ENCODE measurements around the gene PLCB4.

PLCB4 gene

DNA sequence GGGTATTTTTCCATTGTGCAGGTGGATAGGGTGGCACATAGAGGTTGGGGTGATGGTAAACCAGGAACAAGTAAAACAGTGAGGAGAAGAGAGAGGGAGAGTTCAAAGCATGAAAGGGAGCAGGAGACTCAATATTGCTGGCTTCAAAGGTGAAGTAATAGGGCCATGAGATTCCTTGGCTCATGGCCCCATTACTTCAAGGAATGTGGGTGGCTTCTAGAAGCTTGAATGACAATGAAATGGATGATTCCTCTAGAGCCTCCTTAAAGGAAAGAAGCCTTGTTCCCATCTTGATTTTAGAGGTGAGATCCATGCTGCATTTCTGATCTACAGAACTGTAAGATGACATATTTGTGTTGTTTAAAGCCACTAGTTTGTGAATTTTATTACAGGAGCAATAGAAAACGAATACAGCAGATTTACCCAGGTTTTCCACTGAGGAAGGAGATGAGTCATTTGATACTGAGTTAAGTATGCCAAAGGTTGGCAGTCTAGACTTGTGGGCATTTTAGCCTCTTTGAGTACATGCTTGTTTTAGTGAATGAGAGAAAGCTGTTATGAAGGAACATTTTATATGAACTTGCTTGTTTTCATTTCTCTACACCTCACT lies 110.4 kb downstream of the PLCB4 start:
- DNase-seq: peak; percentile 44

DNA sequence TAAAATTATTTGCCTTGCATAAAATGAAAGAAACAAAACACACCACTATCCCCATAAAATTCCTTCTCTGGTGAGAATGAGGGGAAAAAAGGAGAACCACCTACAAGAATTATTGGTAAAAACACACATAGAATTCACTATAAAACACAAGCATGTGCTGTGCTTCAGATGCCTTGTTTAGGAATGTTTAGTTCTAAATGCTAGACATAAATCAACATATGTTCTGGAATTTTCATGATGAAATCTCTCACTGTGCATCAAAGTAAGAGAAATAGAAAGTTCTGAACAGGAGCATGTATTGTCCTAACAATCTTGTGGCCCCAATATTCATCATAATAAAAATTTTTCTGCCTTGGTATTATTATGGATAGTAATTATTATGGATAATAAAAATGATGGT lies 111.0 kb downstream of the PLCB4 start:
- no peak for DNase-seq

GRCh38 chr20:9180481-9181257 lies 111.8 kb downstream of the PLCB4 start:
- no peak for DNase-seq

DNA sequence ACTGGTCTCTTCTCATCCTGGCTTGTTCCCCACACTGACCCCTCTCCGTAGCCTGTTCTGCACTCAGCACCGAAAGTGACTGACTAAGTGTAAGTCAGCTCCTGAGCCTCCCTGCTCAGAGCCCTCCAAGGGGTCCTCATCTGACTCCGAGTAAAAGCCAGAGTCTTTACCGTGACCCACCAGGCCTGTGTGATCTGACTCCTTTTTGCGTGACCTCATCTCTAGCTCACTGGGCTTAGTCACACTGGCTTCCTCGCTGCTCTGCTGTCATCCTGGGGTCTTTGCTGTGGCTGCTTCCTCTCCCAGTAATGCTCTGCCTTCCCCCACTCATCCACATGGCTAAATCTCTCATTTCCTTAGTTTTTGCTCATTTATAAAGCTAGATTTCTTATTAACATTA lies 116.6 kb downstream of the PLCB4 start:
- DNase-seq: peak; percentile 76

DNA sequence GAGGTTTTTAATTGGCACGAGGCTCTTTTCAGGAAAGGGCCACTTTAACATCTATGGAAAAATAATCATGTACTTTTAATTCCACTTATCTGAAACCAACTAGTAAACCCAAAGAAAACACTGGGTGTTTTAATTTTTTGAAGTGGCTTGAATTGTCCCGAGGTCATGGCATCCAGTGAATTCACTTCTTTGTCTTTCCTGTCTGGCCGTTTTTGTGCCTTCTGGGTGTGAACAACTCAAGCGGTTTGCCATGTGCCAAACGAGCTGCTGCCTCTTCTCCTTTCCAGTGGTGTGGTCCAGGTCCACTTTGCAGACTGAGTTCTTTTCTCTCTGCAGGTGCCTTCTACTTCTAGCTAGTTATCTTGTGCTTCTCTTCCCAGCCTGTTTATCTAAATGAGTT lies 117.5 kb downstream of the PLCB4 start:
- no peak for DNase-seq

GRCh38 chr20:9195031-9195430 lies 126.1 kb downstream of the PLCB4 start:
- DNase-seq: no peak

- DNase-seq: no peak
Observed at GRCh38 chr20:9196110-9196509, 127.2 kb downstream of the PLCB4 start.

DNA sequence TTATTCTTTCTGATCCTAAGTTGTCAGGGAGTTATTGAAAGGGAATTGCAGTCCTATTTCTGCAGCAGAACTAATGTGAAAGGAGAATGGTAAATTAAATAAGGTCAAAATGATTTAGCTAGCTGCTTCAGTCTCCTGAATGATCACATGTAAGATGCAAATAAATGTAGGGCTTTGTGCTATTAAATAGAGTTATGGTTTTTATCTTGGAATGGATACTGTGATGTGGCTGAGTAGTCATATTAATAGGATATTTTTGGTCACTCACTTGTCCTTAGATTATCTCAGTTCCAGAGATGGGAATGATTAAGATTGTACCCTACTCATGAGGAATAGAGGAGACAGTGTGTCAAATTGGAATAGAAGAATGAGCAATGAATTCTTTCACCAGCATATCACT lies 129.6 kb downstream of the PLCB4 start:
- no peak for DNase-seq

- DNase-seq: peak; percentile 30
Observed at GRCh38 chr20:9200196-9200595, 131.3 kb downstream of the PLCB4 start.

DNA sequence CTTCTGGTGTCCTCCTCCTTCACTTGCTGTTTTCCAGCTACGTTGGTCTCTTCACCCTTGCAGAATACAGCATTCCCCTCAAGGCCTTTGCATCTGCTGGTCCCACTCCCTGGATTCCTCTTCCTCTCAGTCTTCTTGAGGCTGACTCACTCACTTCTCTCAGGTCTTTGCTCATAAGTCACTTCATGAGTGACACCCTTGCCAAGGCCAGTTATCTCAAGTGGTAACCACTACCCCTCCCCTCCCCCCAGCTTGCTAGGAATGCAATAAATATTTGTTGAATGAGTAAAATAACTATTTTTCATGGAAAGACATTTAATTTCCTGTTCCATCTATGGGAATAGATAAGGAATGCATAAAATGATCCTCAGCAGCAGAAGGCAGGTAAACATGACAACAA lies 131.7 kb downstream of the PLCB4 start:
- peak; percentile 93 for DNase-seq

GRCh38 chr20:9202420-9203080 lies 133.7 kb downstream of the PLCB4 start:
- peak; percentile 35 for DNase-seq

- no peak for DNase-seq
Observed at GRCh38 chr20:9203081-9203447, 134.2 kb downstream of the PLCB4 start.

DNA sequence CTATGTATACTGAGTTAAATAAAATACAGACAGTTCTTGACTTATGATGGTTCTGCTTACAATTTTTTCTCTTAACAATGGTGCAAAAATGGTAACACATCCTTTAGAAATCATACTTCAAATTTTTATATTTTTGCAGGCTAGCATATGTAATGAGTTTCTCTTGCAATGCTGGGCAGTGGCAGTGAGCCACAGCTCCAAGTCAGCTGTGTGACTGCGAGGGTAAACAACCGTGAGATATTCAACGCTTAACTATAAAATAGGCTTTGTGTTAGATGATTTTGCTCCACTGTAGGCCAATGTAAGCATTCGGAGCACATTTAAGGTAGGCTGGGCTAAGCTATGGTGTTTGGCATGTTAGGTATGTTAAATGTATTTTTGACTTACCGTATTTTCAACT lies 136.1 kb downstream of the PLCB4 start:
- no peak for DNase-seq

GRCh38 chr20:9206486-9206885 lies 137.6 kb downstream of the PLCB4 start:
- DNase-seq: no peak

DNA sequence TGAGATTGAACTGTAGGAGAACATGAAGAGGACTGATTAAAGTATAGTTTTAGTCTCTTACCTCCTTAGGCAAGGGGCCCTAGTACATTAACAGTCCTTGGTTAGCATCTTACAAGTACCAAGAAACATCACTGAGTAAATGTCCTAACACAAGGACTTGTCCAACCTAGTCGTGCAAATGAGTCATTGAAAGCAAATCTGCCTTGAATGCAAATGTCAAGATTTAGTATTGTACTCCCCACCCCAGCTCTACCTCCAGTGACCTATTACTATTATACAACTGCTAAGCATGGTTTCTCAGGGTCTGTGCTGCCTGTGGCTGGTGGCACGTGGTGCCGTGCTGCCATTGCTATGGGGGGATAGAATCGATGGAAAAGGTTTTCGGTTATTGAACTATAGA lies 138.4 kb downstream of the PLCB4 start:
- no peak for DNase-seq

DNA sequence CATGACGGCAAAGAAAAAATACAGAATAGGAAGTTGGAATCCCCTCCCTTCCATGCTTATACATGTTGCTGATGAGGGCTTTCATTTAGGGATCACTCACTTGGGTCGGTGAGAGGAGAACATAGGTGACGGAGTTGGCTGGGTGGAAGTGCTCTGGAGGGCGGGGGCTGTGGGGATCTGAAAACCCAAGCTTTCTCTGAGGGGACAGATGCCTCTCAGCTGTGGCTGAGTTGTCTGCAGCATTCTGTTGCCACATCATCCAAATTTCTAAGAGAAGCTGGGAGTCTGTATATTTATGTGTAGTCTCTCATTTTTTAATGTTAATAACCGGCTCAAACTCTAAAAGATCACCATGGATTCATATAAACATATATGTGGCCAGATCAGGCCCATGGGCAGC lies 141.5 kb downstream of the PLCB4 start:
- DNase-seq: no peak

GRCh38 chr20:9211016-9211760 lies 142.3 kb downstream of the PLCB4 start:
- DNase-seq: no peak

- DNase-seq: no peak
Observed at GRCh38 chr20:9212735-9213134, 143.8 kb downstream of the PLCB4 start.

DNA sequence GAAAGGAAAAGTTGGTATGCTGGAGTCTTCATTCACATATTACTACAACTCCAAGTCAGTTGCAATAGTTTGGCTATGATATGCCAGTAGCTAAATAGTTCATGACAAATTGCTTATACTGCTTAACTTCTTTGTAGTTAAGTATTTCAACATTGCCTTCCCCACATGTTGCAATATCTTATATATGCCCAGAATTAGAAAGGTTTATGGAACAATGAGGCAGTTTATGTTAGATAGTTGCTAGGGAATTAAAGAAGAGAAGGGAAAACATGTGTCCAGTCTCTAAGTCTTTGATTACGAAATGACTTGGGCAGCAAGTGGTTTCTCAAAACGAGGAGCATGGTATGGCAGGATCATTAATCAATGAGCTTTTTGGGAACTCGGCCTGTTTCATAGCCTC lies 145.8 kb downstream of the PLCB4 start:
- DNase-seq: no peak

GRCh38 chr20:9215539-9215938 lies 146.7 kb downstream of the PLCB4 start:
- DNase-seq: no peak

DNA sequence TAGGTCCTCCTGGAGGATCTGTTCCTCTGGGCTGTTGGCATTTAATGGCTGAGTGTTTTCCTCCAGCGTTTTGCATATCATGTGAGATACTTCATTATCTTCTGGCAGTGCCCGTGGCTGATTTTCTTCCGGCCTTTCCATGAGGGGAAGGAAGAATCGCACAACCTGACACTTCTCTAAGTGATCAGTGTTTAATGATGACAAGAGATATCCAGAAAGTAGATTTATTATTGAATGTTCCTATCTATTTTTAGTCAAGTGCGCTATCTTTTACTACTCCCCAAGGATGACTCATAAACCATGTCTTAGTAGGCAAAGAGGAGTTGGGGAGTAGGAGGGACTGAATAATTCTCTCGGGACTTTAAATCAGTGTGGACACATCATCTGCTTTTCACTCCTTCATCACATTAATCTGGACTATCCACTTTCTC lies 149.7 kb downstream of the PLCB4 start:
- peak; percentile 86 for DNase-seq

DNA sequence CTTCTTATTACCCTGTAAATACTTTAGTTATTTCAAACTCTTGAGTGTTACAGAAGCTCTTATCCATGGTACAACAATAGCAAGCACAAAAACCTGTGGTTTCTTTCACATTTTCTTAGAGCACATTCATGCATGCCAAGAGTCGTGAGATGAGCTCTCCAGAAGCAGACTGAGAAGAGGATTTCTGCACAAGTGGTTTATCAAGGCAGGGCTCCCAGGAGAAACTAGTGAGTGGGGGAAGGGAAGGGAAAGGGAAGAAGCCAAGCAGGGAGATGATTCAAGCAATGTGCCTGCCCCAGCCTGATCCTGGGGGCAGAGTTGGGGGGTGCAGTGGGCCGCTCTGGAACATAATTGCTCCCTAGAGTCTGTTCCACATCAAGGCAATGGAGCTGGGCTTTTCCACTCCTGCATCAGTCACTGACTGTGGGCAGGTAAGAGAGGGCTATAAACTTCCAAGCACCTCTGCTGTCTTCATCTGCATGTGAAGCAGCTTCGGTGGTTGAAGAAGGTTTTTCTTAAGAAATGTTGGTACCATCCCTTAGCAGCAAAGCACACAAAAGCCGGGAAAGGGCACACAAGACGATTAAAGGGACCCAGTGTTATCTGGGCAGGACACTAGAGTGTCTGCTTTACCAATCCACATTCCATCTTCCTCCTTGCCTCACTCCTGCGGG lies 152.1 kb downstream of the PLCB4 start:
- DNase-seq: peak; percentile 93

- DNase-seq: no peak
Observed at GRCh38 chr20:9223296-9223695, 154.4 kb downstream of the PLCB4 start.
